H1 (cell line): ENCODE data around the gene PVALB. TPM values are rescaled to one million over a fixed set of nuclear protein-coding genes. Genes with fewer than 3 reads are reported as not detected.
A peak's percentile ranks its signal among the peaks of the same experiment; 100 is the strongest.

Experiments
- CTCF ChIA-PET: fragments of 300-600 bp; sonication (Branson Sonifier 250); formaldehyde crosslinking; loops from one replicate; lab custom pipeline; 2021; ENCODE audit not compliant: partially characterized antibody; lab: Charles Lee
- POLR2A ChIA-PET: fragments of 300-600 bp; sonication (Branson Sonifier 250); formaldehyde crosslinking; loops from one replicate; lab custom pipeline; 2021; ENCODE audit warnings: inconsistent platforms; ENCODE audit not compliant: partially characterized antibody; lab: Charles Lee
- DNase-seq, 2 experiments: peaks; one replicate each; pipeline versions ENCODE4 v3.0.0 to v3.0.0-alpha.2; 2010 to 2022; ENCODE audit warnings: low spot score in 2 of 2, low read depth in 1 of 2, mixed read lengths in 1 of 2
- FAIRE-seq: peaks from 2 replicates; lab custom pipeline; 2011; peaks lifted over from hg19 to GRCh38; lab: Jason Lieb, UNC
- H2AFZ ChIP-seq: 2 replicates; pipeline ENCODE4 v1.8.1; 2012; ENCODE audit warnings: low read length, inconsistent platforms
- H2AK5ac ChIP-seq: 2 replicates; pipeline ENCODE4 v1.6.1; 2013; ENCODE audit warnings: low read depth, low read length
- H2BK120ac ChIP-seq: replicated peaks from 2 replicates; pipeline ENCODE3; 2013; ENCODE audit warnings: low read depth, low read length, inconsistent platforms
- H2BK12ac ChIP-seq: 2 replicates; pipeline ENCODE4 v1.6.1; 2013; ENCODE audit warnings: low read depth, low read length
- H2BK15ac ChIP-seq: 2 replicates; pipeline ENCODE4 v1.6.1; 2013; ENCODE audit warnings: low read length
- H2BK20ac ChIP-seq: 2 replicates; pipeline ENCODE4 v1.6.1; 2013; ENCODE audit warnings: low read length
- H2BK5ac ChIP-seq: 2 replicates; pipeline ENCODE4 v1.6.1; 2013; ENCODE audit warnings: low read depth, low read length
- H3K14ac ChIP-seq: 2 replicates; pipeline ENCODE4 v1.6.1; 2013; ENCODE audit warnings: inconsistent platforms; ENCODE audit not compliant: insufficient read length
- H3K18ac ChIP-seq: 2 replicates; pipeline ENCODE4 v1.6.1; 2013; ENCODE audit warnings: low read length; ENCODE audit errors: extremely low read depth
- H3K23ac ChIP-seq: 2 replicates; pipeline ENCODE4 v1.6.1; 2013; ENCODE audit warnings: inconsistent platforms; ENCODE audit not compliant: insufficient read length
- H3K23me2 ChIP-seq: 2 replicates; pipeline ENCODE4 v1.6.1; 2013; ENCODE audit warnings: low read depth, low read length
- H3K27ac ChIP-seq: 2 replicates; pipeline ENCODE4 v1.6.1; 2011; ENCODE audit warnings: low read depth, low read length, inconsistent platforms
- H3K27me3 ChIP-seq, 4 experiments: replicated peaks in 1 of 4; 1 replicate in 1 of 4; 2 replicates in 3 of 4; pipeline versions ENCODE4 v1.6.1 to v1.8.1; 2011 to 2013; ENCODE audit warnings: low read length in 3 of 4, mild to moderate bottlenecking in 3 of 4, inconsistent platforms in 2 of 4, mixed read lengths in 2 of 4, moderate library complexity in 1 of 4; ENCODE audit not compliant: control insufficient read depth in 3 of 4, insufficient read depth in 3 of 4; ENCODE audit errors: extremely low read depth in 1 of 4
- H3K36me3 ChIP-seq, 4 experiments: 2 replicates each; pipeline versions ENCODE4 v1.6.1 to v1.8.1; 2011 to 2013; ENCODE audit warnings: mild to moderate bottlenecking in 4 of 4, low read length in 3 of 4, moderate library complexity in 2 of 4, control low read depth in 1 of 4, inconsistent platforms in 1 of 4; ENCODE audit not compliant: insufficient read depth in 4 of 4, control insufficient read depth in 2 of 4
- H3K4ac ChIP-seq: replicated peaks from 2 replicates; pipeline ENCODE3; 2013; ENCODE audit warnings: low read length, low read depth, mixed read lengths, inconsistent platforms; ENCODE audit not compliant: insufficient read length
- H3K4me1 ChIP-seq, 4 experiments: replicated peaks in 1 of 4; 1 replicate in 1 of 4; 2 replicates in 3 of 4; pipeline versions ENCODE4 v1.6.1 to v1.8.1; 2011 to 2013; ENCODE audit warnings: low read length in 3 of 4, inconsistent platforms in 2 of 4, mixed read lengths in 1 of 4; ENCODE audit not compliant: insufficient read depth in 4 of 4, control insufficient read depth in 3 of 4
- H3K4me2 ChIP-seq, 2 experiments: 2 replicates each; pipeline versions ENCODE4 v1.6.1 to v1.8.1; 2011 to 2013; ENCODE audit warnings: low read depth in 2 of 2, low read length in 2 of 2, control low read depth in 1 of 2, inconsistent platforms in 1 of 2, mild to moderate bottlenecking in 1 of 2; ENCODE audit not compliant: insufficient read depth in 1 of 2
- H3K4me3 ChIP-seq, 4 experiments: fragments of 200-600, 300-600 bp in 1 of 4; sonication (generic), shearing (Covaris generic), sonication (Bioruptor Twin) in 1 of 4; 2 replicates each; pipeline versions ENCODE4 v1.5.1 to v1.8.1; 2011 to 2016; ENCODE audit warnings: low read length in 4 of 4, low read depth in 3 of 4, control low read depth in 2 of 4, inconsistent platforms in 2 of 4, mild to moderate bottlenecking in 2 of 4, mixed read lengths in 1 of 4, moderate library complexity in 1 of 4; ENCODE audit not compliant: insufficient read depth in 2 of 4; ENCODE audit errors: extremely low read depth in 1 of 4
- H3K56ac ChIP-seq: replicated peaks from 2 replicates; pipeline ENCODE3; 2013; ENCODE audit warnings: low read depth, mild to moderate bottlenecking, mixed read lengths, low read length, inconsistent platforms; ENCODE audit not compliant: insufficient read length
- H3K79me1 ChIP-seq: 2 replicates; pipeline ENCODE4 v1.6.1; 2013; ENCODE audit warnings: low read depth, low read length, control low read depth
- H3K79me2 ChIP-seq, 2 experiments: 2 replicates each; pipeline versions ENCODE4 v1.6.1 to v1.8.1; 2012 to 2013; ENCODE audit warnings: low read length in 2 of 2, mild to moderate bottlenecking in 2 of 2, inconsistent platforms in 1 of 2; ENCODE audit not compliant: insufficient read depth in 2 of 2, control insufficient read depth in 1 of 2
- H3K9ac ChIP-seq, 4 experiments: replicated peaks in 1 of 4; 1 replicate in 1 of 4; 2 replicates in 3 of 4; pipeline versions ENCODE4 v1.6.1 to v1.8.1; 2011 to 2013; ENCODE audit warnings: low read depth in 3 of 4, low read length in 3 of 4, control low read depth in 2 of 4, mild to moderate bottlenecking in 2 of 4, moderate library complexity in 2 of 4, inconsistent platforms in 1 of 4; ENCODE audit errors: extremely low read depth in 1 of 4
- H3K9me3 ChIP-seq, 2 experiments: 2 replicates each; pipeline versions ENCODE4 v1.6.1 to v1.8.1; 2012 to 2013; ENCODE audit warnings: mild to moderate bottlenecking in 2 of 2, moderate library complexity in 2 of 2, control low read depth in 1 of 2, inconsistent platforms in 1 of 2, low read depth in 1 of 2, low read length in 1 of 2, mixed read lengths in 1 of 2; ENCODE audit not compliant: insufficient read depth in 2 of 2
- H4K20me1 ChIP-seq, 2 experiments: replicated peaks in 1 of 2; 2 replicates each; pipeline versions ENCODE3 to v1.8.1; 2011 to 2013; ENCODE audit warnings: inconsistent platforms in 2 of 2, low read length in 2 of 2, mild to moderate bottlenecking in 1 of 2; ENCODE audit not compliant: insufficient read depth in 2 of 2, control insufficient read depth in 1 of 2
- H4K5ac ChIP-seq: 2 replicates; pipeline ENCODE4 v1.6.1; 2013; ENCODE audit warnings: low read length, low read depth, mixed read lengths, inconsistent platforms; ENCODE audit not compliant: insufficient read length
- H4K8ac ChIP-seq: 2 replicates; pipeline ENCODE4 v1.8.0; 2013; ENCODE audit warnings: mild to moderate bottlenecking, moderate library complexity, low read length, inconsistent platforms; ENCODE audit not compliant: insufficient read depth; ENCODE audit errors: extremely low read depth
- H4K91ac ChIP-seq: replicated peaks from 2 replicates; pipeline ENCODE3; 2013; ENCODE audit warnings: low read length, mixed read lengths, inconsistent platforms; ENCODE audit not compliant: insufficient read length
- CBX5 ChIP-seq: fragments of 300-800, 300-1000 bp; sonication (generic); IDR thresholded peaks from 2 replicates; pipeline ENCODE4 v1.7.1; 2016; ENCODE audit warnings: antibody characterized with exemption, low read length, low read depth
- CREB1 ChIP-seq: IDR thresholded peaks from 2 replicates; pipeline ENCODE4 v1.6.1; 2012; ENCODE audit warnings: inconsistent platforms
- EGR1 ChIP-seq: IDR thresholded peaks from 2 replicates; pipeline ENCODE4 v1.6.1; 2011; ENCODE audit warnings: low read depth, low read length, borderline replicate concordance
- EP300 ChIP-seq, 2 experiments: IDR thresholded peaks; 1 replicate in 1 of 2; 2 replicates in 1 of 2; pipeline ENCODE4 v1.6.1; 2011 to 2012; ENCODE audit warnings: low read depth in 2 of 2, low read length in 2 of 2, mild to moderate bottlenecking in 2 of 2, borderline replicate concordance in 1 of 2, inconsistent platforms in 1 of 2, moderate library complexity in 1 of 2
- KDM4A ChIP-seq: IDR thresholded peaks from one replicate; pipeline ENCODE4 v1.7.1; 2012; ENCODE audit warnings: low read depth, mild to moderate bottlenecking, moderate library complexity, low read length, inconsistent platforms; ENCODE audit not compliant: severe bottlenecking
- SRF ChIP-seq: IDR thresholded peaks from 2 replicates; pipeline ENCODE4 v1.6.1; 2011; ENCODE audit warnings: mild to moderate bottlenecking, low read depth, low read length, moderate library complexity
- TBP ChIP-seq: IDR thresholded peaks from 2 replicates; pipeline ENCODE4 v1.6.1; 2011; ENCODE audit warnings: low read depth, low read length, improper control_type of control experiment
- TCF12 ChIP-seq: IDR thresholded peaks from 2 replicates; pipeline ENCODE4 v1.6.1; 2011; ENCODE audit warnings: low read depth, mild to moderate bottlenecking, low read length
- WGBS, 2 experiments: shearing (Covaris generic) in 1 of 2; methylation state at CpG; one replicate each; pipeline versions ENCODE4 v1.1.6 to v1.1.7; 2013 to 2015; ENCODE audit warnings: low lambda C conversion rate in 2 of 2, mixed read lengths in 2 of 2, inconsistent platforms in 1 of 2, low coverage in 1 of 2, missing lambda C conversion rate in 1 of 2; ENCODE audit not compliant: insufficient replicate concordance in 2 of 2, insufficient coverage in 1 of 2, insufficient read length in 1 of 2; ENCODE audit errors: extremely low coverage in 1 of 2, missing lambda C conversion rate in 1 of 2; 5-methylcytosine and 5-hydroxymethylcytosine counted together
- polyA plus RNA-seq, 7 experiments: library from polyadenylated mRNA; depleted of rRNA in 3 of 7; stranded (reverse) in 5 of 7; unstranded in 2 of 7; fragments of >200 nt in 5 of 7; fragments of 200-250 nt in 2 of 7; gene quantifications; 1 replicate in 5 of 7; 2 replicates in 1 of 7; 4 replicates in 1 of 7; pipeline versions ENCODE4 v1.2.1 to v1.2.3, GENCODE V29; 2011 to 2013; ENCODE audit warnings: missing spikeins in 2 of 7, mixed read lengths in 2 of 7
- total RNA-seq: library from RNA; stranded (reverse); fragmentation: NEBNext Ultra II Directional; extraction: Animal tissue kit (Norgen Biotek cat#: 25700); gene quantifications from 2 replicates; pipeline ENCODE4 v1.2.1, GENCODE V29; 2021
- TF ChIP-seq, protein P1 (sequence below), 3 experiments: IDR thresholded peaks; 1 replicate in 2 of 3; 2 replicates in 1 of 3; pipeline versions ENCODE4 v1.5.1 to v1.6.1; 2011; ENCODE audit warnings: low read length in 3 of 3, mild to moderate bottlenecking in 3 of 3, inconsistent platforms in 2 of 3, low read depth in 1 of 3, moderate library complexity in 1 of 3; ENCODE audit not compliant: insufficient read depth in 1 of 3; ENCODE audit errors: control extremely low read depth in 1 of 3

The PVALB gene
- total and polyA plus RNA-seq, 2 of the 8 experiments (the other 6 are each of a cell fraction or from before 2014, with no cell fraction given): 1.7 to 5.4 TPM

DNA sequence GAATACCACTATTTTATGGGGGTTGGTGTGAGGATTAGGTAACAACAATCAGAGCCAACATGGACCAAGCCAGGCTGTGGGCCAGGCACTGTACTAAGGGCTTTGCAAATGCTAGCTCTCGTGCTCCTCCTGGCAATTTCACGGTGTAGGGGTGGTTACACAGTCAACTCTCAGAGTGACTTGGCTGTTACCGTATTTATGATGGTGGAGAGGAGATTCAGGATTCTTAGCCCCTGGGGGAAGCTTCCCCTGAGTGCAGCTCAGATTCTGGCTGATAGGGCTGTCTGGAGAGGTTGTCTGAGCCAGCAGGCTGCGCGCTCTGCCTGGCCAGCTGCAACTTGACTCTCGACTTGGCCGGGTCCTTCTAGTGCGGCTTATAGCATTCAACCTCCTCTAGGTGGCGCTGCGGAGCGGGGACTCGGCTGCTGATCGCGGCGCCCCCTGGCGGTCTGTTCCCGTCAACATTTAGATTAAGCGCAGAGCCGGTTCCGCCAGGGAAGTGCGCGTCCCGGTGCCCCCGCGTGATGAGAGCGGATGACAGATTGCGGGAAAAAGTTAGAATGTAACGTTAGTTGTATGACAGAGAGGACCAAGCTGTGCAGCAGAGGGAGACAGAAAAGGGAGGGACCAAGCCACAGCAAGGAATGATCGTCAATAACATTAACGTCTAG lies 39.4 kb upstream of the PVALB start:
- H4K91ac ChIP-seq: no peak overlapping the region
- no peak overlapping the region for H3K18ac ChIP-seq
- FAIRE-seq (peak; percentile 68), DNase-seq (peak; percentile 78 to 99)
- H2BK120ac ChIP-seq: no peak overlapping the region
- ChIA-PET POLR2A (interaction anchor here (0.7 to 1.5 kb wide), 2 partner anchors 73 to 910 kb away, joined by 3 to 4 read pairs; no protein-coding TSS in a partner anchor), CTCF (interaction anchor here (0.5 to 7.6 kb wide), 82 partner anchors 10 to 411 kb away, joined by 3 to 96 read pairs (median 5); partner anchors contain the start of genes EIF3D, IFT27, MPST and TST)
- H4K20me1 ChIP-seq: peaks cover 0 to 2% of the 10 kb centered on the region in 2 experiments
- H3K56ac ChIP-seq: no peak overlapping the region
- H3K23ac ChIP-seq: no peak overlapping the region
- no peaks in the 10 kb centered on the region for H3K23me2 ChIP-seq
- H3K9ac ChIP-seq: no peak overlapping the region
- H2AK5ac ChIP-seq: no peak overlapping the region
- H3K36me3 ChIP-seq: no peaks in the 10 kb centered on the region
- peak overlapping the region; percentile 45; the same call in 1 of the 2 replicates for H2AFZ ChIP-seq
- no peak overlapping the region for H4K5ac ChIP-seq
- 17% methylated on average over 30 of the region's 30 CpGs; no CpG with 5 or more reads in 1 of the 2 experiments for WGBS, 2 experiments
- 0 out of 2 replicates have a peak overlapping the region, but pooled peaks have one; percentile 61 for H2BK20ac ChIP-seq
- peaks cover 0 to 3% (median under 1%) of the 10 kb centered on the region in 4 experiments; a peak in 2 of 7 replicates for H3K4me1 ChIP-seq
- H3K4me2 ChIP-seq: peak overlapping the region in 1 of 2 experiments; percentile 47; a peak in 3 of 4 replicates
- no peaks in the 10 kb centered on the region for H3K79me2 ChIP-seq
- H2BK5ac ChIP-seq: peak overlapping the region; percentile 30; the same call in 1 of the 2 replicates
- no peak overlapping the region for H2BK12ac ChIP-seq
- peaks cover 1 to 16% (median 10%) of the 10 kb centered on the region in 4 experiments for H3K27me3 ChIP-seq
- no peak overlapping the region for H3K27ac ChIP-seq
- H3K14ac ChIP-seq: no peak overlapping the region
- H4K8ac ChIP-seq: no peak overlapping the region
- peak overlapping the region; percentile 92; the same call in 1 of the 2 replicates for H2BK15ac ChIP-seq
- H3K79me1 ChIP-seq: no peaks in the 10 kb centered on the region
- H3K4me3 ChIP-seq: no peak overlapping the region
- H3K9me3 ChIP-seq: peaks cover 0 to 2% of the 10 kb centered on the region in 2 experiments; a peak in 1 of 4 replicates
- no peak overlapping the region for H3K4ac ChIP-seq
- TF ChIP-seq SRF (no peak), KDM4A (no peak), CBX5 (no peak), EP300 (IDR thresholded peaks at IDR 0.05; ENCODE audit: borderline replicate concordance in 1 of 2, low read depth in 2 of 2, low read length in 2 of 2) (no peak), EGR1 (no peak), TCF12 (peak; percentile 79; the same call in 1 of the 2 replicates), TBP (peak; percentile 35; the same call in 1 of the 2 replicates), CREB1 (peak; percentile 73)
- TF ChIP-seq, protein P1, sequence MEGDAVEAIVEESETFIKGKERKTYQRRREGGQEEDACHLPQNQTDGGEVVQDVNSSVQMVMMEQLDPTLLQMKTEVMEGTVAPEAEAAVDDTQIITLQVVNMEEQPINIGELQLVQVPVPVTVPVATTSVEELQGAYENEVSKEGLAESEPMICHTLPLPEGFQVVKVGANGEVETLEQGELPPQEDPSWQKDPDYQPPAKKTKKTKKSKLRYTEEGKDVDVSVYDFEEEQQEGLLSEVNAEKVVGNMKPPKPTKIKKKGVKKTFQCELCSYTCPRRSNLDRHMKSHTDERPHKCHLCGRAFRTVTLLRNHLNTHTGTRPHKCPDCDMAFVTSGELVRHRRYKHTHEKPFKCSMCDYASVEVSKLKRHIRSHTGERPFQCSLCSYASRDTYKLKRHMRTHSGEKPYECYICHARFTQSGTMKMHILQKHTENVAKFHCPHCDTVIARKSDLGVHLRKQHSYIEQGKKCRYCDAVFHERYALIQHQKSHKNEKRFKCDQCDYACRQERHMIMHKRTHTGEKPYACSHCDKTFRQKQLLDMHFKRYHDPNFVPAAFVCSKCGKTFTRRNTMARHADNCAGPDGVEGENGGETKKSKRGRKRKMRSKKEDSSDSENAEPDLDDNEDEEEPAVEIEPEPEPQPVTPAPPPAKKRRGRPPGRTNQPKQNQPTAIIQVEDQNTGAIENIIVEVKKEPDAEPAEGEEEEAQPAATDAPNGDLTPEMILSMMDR (IDR thresholded peaks at IDR 0.05; ENCODE audit: control extremely low read depth in 1 of 3, insufficient read depth in 1 of 3, low read depth in 1 of 3, low read length in 3 of 3): peak; percentile 97 to 100 (median 100)
